Neural progenitor cell (in vitro differentiated cells): Measurements from ENCODE around the gene TPCN1. TPM values are rescaled to one million over a fixed set of nuclear protein-coding genes. Genes with fewer than 3 reads are reported as not detected.

Source experiments
- DNase-seq: peaks from one replicate; pipeline ENCODE4 v3.0.0-alpha.2; 2016; ENCODE audit warnings: low spot score
- H2AFZ ChIP-seq: fragments of 200-600 bp; sonication (generic); replicated peaks from 2 replicates; pipeline ENCODE4 v1.6.1; 2016; ENCODE audit warnings: antibody characterized with exemption
- H3F3A ChIP-seq: fragments of 200-600 bp; sonication (generic); 2 replicates; pipeline ENCODE4 v1.6.1; 2016; ENCODE audit warnings: antibody characterized with exemption, low read depth
- H3K27ac ChIP-seq: fragments of 200-600 bp; sonication (generic); 2 replicates; pipeline ENCODE4 v1.5.1; 2016; ENCODE audit warnings: mild to moderate bottlenecking
- H3K27me3 ChIP-seq: fragments of 200-600 bp; sonication (generic); 2 replicates; pipeline ENCODE4 v1.6.1; 2016; ENCODE audit warnings: mild to moderate bottlenecking, moderate library complexity
- H3K36me3 ChIP-seq: fragments of 200-600 bp; sonication (generic); 2 replicates; pipeline ENCODE4 v1.5.1; 2016
- H3K4me1 ChIP-seq: fragments of 200-600 bp; sonication (generic); 2 replicates; pipeline ENCODE4 v1.6.1; 2016; ENCODE audit warnings: mixed run types
- H3K4me2 ChIP-seq: fragments of 200-600 bp; sonication (generic); 2 replicates; pipeline ENCODE4 v1.6.1; 2016
- H3K4me3 ChIP-seq: fragments of 200-600 bp; sonication (generic); 2 replicates; pipeline ENCODE4 v1.5.1; 2016
- H3K79me2 ChIP-seq: fragments of 200-600 bp; sonication (generic); 2 replicates; pipeline ENCODE4 v1.6.1; 2016; ENCODE audit warnings: low read depth
- H3K9ac ChIP-seq: fragments of 200-600 bp; sonication (generic); 2 replicates; pipeline ENCODE4 v1.6.1; 2016
- H3K9me3 ChIP-seq: fragments of 200-600 bp; sonication (generic); 2 replicates; pipeline ENCODE4 v1.5.1; 2016; ENCODE audit warnings: low read depth
- H4K20me1 ChIP-seq: fragments of 200-600 bp; sonication (generic); 2 replicates; pipeline ENCODE4 v1.6.1; 2016; ENCODE audit warnings: low read depth
- H3K27ac Mint-ChIP-seq: 3 replicates; pipeline ENCODE4 v1.8.0; 2021; ENCODE audit warnings: mixed read lengths
- H3K27me3 Mint-ChIP-seq: 2 replicates; pipeline ENCODE4 v1.8.0; 2022; ENCODE audit warnings: low read depth, mild to moderate bottlenecking, inconsistent platforms, moderate library complexity, mixed read lengths; ENCODE audit not compliant: insufficient read depth
- H3K36me3 Mint-ChIP-seq: 3 replicates; pipeline ENCODE4 v1.8.0; 2021; ENCODE audit warnings: mixed read lengths
- H3K4me1 Mint-ChIP-seq: 3 replicates; pipeline ENCODE4 v1.8.0; 2021; ENCODE audit warnings: mixed read lengths
- H3K4me3 Mint-ChIP-seq: 3 replicates; pipeline ENCODE4 v1.8.0; 2021; ENCODE audit warnings: mild to moderate bottlenecking, moderate library complexity, mixed read lengths
- H3K9me3 Mint-ChIP-seq: 3 replicates; pipeline ENCODE4 v1.8.0; 2020; ENCODE audit warnings: mixed read lengths
- EZH2 ChIP-seq: fragments of 200-600 bp; sonication (generic); IDR thresholded peaks from 2 replicates; pipeline ENCODE4 v1.6.1; 2017; ENCODE audit warnings: antibody characterized with exemption, mild to moderate bottlenecking, moderate library complexity
- EZH2phosphoT487 ChIP-seq: fragments of 200-600 bp; sonication (generic); IDR thresholded peaks from 2 replicates; pipeline ENCODE4 v1.6.1; 2017; ENCODE audit warnings: antibody characterized with exemption
- total RNA-seq: library from RNA; depleted of rRNA; stranded (reverse); fragments of >200 nt; gene quantifications from 2 replicates; pipeline ENCODE4 v1.2.3, GENCODE V29; 2015; ENCODE audit warnings: low replicate concordance
- TF ChIP-seq, protein P1 (sequence below): fragments of 200-600 bp; sonication (generic); IDR thresholded peaks from 2 replicates; pipeline ENCODE4 v1.5.1; 2017; ENCODE audit warnings: antibody characterized with exemption, mild to moderate bottlenecking

Gene TPCN1
- total RNA-seq, 1 donor from 2014 or later = 12.2 TPM

DNA sequence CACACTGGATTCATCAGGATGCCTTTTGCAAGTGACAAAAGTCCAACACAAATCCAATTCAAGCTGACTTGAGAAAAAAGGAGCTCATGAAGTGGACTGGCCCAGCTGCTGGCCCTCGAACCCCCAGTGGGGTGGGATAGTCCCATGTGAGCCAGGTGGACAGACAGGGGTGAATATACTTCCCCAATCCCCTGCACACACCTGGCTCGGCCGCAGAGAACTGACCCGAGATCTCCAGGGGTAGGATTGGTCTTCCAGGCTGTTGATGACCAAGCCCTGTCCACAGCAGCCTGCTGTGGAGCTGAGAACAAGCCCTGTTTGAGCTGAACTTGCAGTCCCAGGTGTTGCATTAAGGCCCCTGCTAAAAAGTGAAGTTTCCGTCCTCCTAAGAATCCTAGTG lies 56.2 kb downstream of the TPCN1 start:
- H3K4me2 ChIP-seq = no peak overlapping the region
- TF ChIP-seq, protein P1, sequence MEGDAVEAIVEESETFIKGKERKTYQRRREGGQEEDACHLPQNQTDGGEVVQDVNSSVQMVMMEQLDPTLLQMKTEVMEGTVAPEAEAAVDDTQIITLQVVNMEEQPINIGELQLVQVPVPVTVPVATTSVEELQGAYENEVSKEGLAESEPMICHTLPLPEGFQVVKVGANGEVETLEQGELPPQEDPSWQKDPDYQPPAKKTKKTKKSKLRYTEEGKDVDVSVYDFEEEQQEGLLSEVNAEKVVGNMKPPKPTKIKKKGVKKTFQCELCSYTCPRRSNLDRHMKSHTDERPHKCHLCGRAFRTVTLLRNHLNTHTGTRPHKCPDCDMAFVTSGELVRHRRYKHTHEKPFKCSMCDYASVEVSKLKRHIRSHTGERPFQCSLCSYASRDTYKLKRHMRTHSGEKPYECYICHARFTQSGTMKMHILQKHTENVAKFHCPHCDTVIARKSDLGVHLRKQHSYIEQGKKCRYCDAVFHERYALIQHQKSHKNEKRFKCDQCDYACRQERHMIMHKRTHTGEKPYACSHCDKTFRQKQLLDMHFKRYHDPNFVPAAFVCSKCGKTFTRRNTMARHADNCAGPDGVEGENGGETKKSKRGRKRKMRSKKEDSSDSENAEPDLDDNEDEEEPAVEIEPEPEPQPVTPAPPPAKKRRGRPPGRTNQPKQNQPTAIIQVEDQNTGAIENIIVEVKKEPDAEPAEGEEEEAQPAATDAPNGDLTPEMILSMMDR = no peak
- TF ChIP-seq EZH2phosphoT487 (no peak), EZH2 (no peak)
- H2AFZ ChIP-seq = no peak overlapping the region
- H3K9ac ChIP-seq = no peak overlapping the region
- H3K4me3 Mint-ChIP-seq = no peak overlapping the region
- no peak overlapping the region for H3K27ac Mint-ChIP-seq
- no peak overlapping the region for H3K4me3 ChIP-seq
- no peak for DNase-seq
- H3K4me1 ChIP-seq = peaks cover 2% of the 10 kb centered on the region
- H3F3A ChIP-seq = no peaks in the 10 kb centered on the region
- no peaks in the 10 kb centered on the region for H4K20me1 ChIP-seq
- H3K9me3 ChIP-seq = no peaks in the 10 kb centered on the region
- no peaks in the 10 kb centered on the region for H3K36me3 ChIP-seq
- peaks cover 8% of the 10 kb centered on the region for H3K36me3 Mint-ChIP-seq
- H3K27me3 ChIP-seq = no peaks in the 10 kb centered on the region
- H3K27me3 Mint-ChIP-seq = peaks cover 5% of the 10 kb centered on the region
- H3K9me3 Mint-ChIP-seq = no peaks in the 10 kb centered on the region
- H3K79me2 ChIP-seq = no peaks in the 10 kb centered on the region
- peaks cover 25% of the 10 kb centered on the region for H3K4me1 Mint-ChIP-seq
- no peak overlapping the region for H3K27ac ChIP-seq

- Mint-ChIP-seq H3K27me3 (peaks cover 5% of the 10 kb centered on the region), H3K9me3 (no peaks in the 10 kb centered on the region), H3K27ac (no peak overlapping the region), H3K4me1 (peaks cover 19% of the 10 kb centered on the region), H3K4me3 (no peak overlapping the region), H3K36me3 (peaks cover 8% of the 10 kb centered on the region)
- Histone ChIP-seq H3K9me3 (no peaks in the 10 kb centered on the region), H3K27me3 (no peaks in the 10 kb centered on the region), H3K4me1 (no peaks in the 10 kb centered on the region), H3K79me2 (no peaks in the 10 kb centered on the region), H3F3A (no peaks in the 10 kb centered on the region), H4K20me1 (no peaks in the 10 kb centered on the region), H2AFZ (no peak overlapping the region), H3K27ac (no peak overlapping the region), H3K4me2 (no peak overlapping the region), H3K36me3 (no peaks in the 10 kb centered on the region), H3K4me3 (no peak overlapping the region), H3K9ac (no peak overlapping the region)
- TF ChIP-seq EZH2phosphoT487 (no peak), EZH2 (no peak)
- TF ChIP-seq, protein P1 = no peak
- no peak for DNase-seq
These were observed 56.9 kb downstream of the TPCN1 start for GRCh38 chr12:113278141-113278540.

DNA sequence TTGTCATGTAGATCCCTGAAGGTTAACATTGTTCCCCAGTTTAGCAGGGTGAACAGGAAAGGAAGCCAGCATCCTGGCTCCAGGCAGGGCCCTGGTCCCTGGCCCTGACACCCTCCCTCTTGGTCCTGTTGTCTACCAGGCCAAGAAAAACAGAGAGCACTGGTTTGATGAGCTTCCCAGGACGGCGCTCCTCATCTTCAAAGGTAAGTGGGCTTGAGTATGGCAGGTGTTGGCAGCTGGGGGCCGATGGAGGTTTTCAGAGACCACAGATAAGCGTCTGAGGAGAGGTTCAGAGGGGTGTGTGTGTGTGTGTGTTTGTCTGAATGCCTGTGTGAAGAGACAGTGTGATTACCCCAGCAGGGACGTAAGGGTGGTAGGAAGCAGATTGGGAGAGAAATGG lies 57.4 kb downstream of the TPCN1 start:
- Histone ChIP-seq H3K9ac (no peak overlapping the region), H3K9me3 (no peaks in the 10 kb centered on the region), H3K4me2 (no peak overlapping the region), H3K27me3 (no peaks in the 10 kb centered on the region), H3K27ac (no peak overlapping the region), H2AFZ (no peak overlapping the region), H3K4me3 (no peak overlapping the region), H3F3A (no peaks in the 10 kb centered on the region), H4K20me1 (no peaks in the 10 kb centered on the region), H3K79me2 (no peaks in the 10 kb centered on the region), H3K36me3 (no peaks in the 10 kb centered on the region), H3K4me1 (no peaks in the 10 kb centered on the region)
- no peak for DNase-seq
- peak overlapping the region; percentile 50 for H3K27ac Mint-ChIP-seq
- peaks cover 15% of the 10 kb centered on the region for H3K4me1 Mint-ChIP-seq
- TF ChIP-seq, protein P1 = no peak
- H3K9me3 Mint-ChIP-seq = no peaks in the 10 kb centered on the region
- H3K36me3 Mint-ChIP-seq = peaks cover 8% of the 10 kb centered on the region
- no peak overlapping the region for H3K4me3 Mint-ChIP-seq
- peaks cover 3% of the 10 kb centered on the region for H3K27me3 Mint-ChIP-seq

DNA sequence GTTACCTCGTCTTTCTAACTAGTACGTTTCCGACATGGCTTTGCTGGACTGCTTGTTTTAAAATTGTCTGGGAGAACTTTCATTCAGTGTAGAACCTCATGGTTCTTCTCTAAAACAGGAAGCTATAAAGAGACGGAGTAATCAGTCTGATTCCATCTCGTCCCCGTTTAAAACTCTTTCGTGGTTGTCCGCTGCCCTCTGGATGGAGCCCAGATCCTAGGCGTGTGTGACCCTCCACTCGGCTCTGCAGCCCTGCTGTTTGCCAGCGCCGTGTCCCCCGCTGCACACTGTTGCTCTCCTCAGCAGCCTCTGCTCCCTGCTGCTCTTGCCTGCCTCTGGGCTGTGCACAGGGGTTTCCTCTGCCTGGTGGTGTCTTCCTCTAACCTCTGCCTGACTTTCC lies 63.5 kb downstream of the TPCN1 start:
- H3K27ac ChIP-seq = no peak overlapping the region
- Mint-ChIP-seq H3K27me3 (peaks cover 2% of the 10 kb centered on the region), H3K27ac (no peak overlapping the region), H3K4me1 (peaks cover 13% of the 10 kb centered on the region), H3K4me3 (no peak overlapping the region), H3K36me3 (peaks cover 6% of the 10 kb centered on the region), H3K9me3 (no peaks in the 10 kb centered on the region)
- DNase-seq = no peak
- H3K4me2 ChIP-seq = no peak overlapping the region
- H3K4me1 ChIP-seq = no peaks in the 10 kb centered on the region
- H3F3A ChIP-seq = no peaks in the 10 kb centered on the region
- no peaks in the 10 kb centered on the region for H3K27me3 ChIP-seq
- no peaks in the 10 kb centered on the region for H3K79me2 ChIP-seq
- no peak overlapping the region for H3K4me3 ChIP-seq
- H4K20me1 ChIP-seq = no peaks in the 10 kb centered on the region
- no peak for TF ChIP-seq EZH2phosphoT487
- TF ChIP-seq EZH2 = no peak
- TF ChIP-seq, protein P1 = no peak
- H3K9ac ChIP-seq = no peak overlapping the region
- H3K9me3 ChIP-seq = no peaks in the 10 kb centered on the region
- no peaks in the 10 kb centered on the region for H3K36me3 ChIP-seq
- H2AFZ ChIP-seq = no peak overlapping the region
